ENCODE measurements around the gene SAMD11. TPM values are rescaled to one million over a fixed set of nuclear protein-coding genes. Genes with fewer than 3 reads are reported as not detected.

The SAMD11 gene
- total RNA-seq, 4 donors from 2014 or later, result 2.2 to 26.9 (median 3.0) TPM; not detected in 1

DNA sequence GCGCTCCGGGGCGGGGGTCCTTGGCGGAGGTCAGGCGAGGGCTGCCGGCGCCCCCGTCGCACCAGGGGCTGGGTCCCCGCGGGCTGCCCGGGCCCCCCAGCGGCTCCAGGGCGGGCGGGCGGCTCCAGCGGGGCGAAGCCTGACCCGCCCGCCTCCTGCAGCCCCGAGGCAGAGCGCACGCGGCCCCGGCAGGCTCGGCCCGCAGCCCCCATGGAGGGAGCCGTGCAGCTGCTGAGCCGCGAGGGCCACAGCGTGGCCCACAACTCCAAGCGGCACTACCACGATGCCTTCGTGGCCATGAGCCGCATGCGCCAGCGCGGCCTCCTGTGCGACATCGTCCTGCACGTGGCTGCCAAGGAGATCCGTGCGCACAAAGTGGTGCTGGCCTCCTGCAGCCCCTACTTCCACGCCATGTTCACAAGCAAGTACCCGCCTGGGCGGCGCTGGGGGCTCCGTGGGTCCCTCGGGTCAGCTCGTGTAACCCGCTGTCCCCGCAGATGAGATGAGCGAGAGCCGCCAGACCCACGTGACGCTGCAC is 37.5 kb downstream of the SAMD11 start:
- in situ Hi-C loops (cut with MboI; ENCODE audit: low pct_ligation_motif_present in 1 of 4, low pct_unique_long_range_greater_than_20kb in 1 of 4, low sequenced_read_pairs in 3 of 4) (no loop called here), intact Hi-C loops (cut with DNase I; ENCODE audit: low total_unique reads) (no loop called here)
- Histone ChIP-seq H3K36me3 (peaks cover 0 to 2% (median 0%) of the 10 kb centered on the region in 4 donors), H3K27me3 (no peaks in the 10 kb centered on the region), H3K4me1 (peaks cover 17 to 39% (median 32%) of the 10 kb centered on the region in 4 donors), H3K4me3 (peak overlapping the region; percentile 70 to 96 (median 86)), H3K9me3 (no peaks in the 10 kb centered on the region), H3K27ac (peak overlapping the region; percentile 6 to 65 (median 41))
- no peak for DNase-seq
- TF ChIP-seq, protein P1, sequence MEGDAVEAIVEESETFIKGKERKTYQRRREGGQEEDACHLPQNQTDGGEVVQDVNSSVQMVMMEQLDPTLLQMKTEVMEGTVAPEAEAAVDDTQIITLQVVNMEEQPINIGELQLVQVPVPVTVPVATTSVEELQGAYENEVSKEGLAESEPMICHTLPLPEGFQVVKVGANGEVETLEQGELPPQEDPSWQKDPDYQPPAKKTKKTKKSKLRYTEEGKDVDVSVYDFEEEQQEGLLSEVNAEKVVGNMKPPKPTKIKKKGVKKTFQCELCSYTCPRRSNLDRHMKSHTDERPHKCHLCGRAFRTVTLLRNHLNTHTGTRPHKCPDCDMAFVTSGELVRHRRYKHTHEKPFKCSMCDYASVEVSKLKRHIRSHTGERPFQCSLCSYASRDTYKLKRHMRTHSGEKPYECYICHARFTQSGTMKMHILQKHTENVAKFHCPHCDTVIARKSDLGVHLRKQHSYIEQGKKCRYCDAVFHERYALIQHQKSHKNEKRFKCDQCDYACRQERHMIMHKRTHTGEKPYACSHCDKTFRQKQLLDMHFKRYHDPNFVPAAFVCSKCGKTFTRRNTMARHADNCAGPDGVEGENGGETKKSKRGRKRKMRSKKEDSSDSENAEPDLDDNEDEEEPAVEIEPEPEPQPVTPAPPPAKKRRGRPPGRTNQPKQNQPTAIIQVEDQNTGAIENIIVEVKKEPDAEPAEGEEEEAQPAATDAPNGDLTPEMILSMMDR (IDR thresholded peaks at IDR 0.05), result no peak
- TF ChIP-seq POLR2A (IDR thresholded peaks at IDR 0.05) (no peak), POLR2AphosphoS5 (IDR thresholded peaks at IDR 0.05) (no peak), EP300 (IDR thresholded peaks at IDR 0.05; ENCODE audit: low read depth) (no peak)
- 57% methylated on average over 36 of the region's 56 CpGs; no CpG with 5 or more reads in 1 of the 2 donors for WGBS, 2 donors (ENCODE audit: low coverage in 1 of 2)

DNA sequence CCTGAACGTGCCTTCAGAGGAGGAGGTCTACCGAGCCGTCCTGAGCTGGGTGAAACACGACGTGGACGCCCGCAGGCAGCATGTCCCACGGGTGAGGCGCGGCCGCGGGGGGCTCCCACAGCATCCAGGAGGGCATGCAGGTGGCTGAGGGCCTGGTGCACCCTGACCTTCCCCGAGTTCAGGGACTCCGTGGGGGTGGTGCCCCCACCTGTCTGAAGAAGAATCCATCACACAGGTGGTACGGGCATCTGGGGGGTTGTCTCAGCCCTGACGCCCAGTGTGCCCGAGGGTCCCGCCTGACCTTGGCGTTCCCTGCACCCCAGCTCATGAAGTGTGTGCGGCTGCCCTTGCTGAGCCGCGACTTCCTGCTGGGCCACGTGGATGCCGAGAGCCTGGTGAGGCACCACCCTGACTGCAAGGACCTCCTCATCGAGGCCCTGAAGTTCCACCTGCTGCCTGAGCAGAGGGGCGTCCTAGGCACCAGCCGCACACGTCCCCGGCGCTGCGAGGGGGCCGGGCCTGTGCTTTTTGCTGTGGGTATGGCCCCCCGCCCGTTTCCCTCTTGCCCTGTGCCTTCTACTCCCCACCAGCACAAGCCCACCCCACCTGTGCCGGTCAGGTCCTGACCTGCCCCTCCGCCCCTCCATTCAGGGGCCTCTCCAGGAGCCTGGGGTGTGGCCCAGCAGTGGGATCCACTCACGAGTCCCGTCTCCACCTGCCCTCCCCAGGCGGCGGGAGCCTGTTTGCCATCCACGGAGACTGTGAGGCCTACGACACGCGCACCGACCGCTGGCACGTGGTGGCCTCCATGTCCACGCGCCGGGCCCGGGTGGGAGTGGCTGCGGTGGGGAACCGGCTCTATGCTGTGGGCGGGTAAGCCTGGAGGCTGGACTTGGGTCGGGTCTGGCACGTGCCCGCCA is 38.9 kb downstream of the SAMD11 start:
- in situ Hi-C loops (cut with MboI; ENCODE audit: low pct_ligation_motif_present in 1 of 4, low pct_unique_long_range_greater_than_20kb in 1 of 4, low sequenced_read_pairs in 3 of 4) (no loop called here), intact Hi-C loops (cut with DNase I; ENCODE audit: low total_unique reads) (no loop called here)
- TF ChIP-seq EP300 (IDR thresholded peaks at IDR 0.05; ENCODE audit: low read depth), result no peak
- no peak for TF ChIP-seq POLR2A (IDR thresholded peaks at IDR 0.05)
- TF ChIP-seq POLR2AphosphoS5 (IDR thresholded peaks at IDR 0.05), result no peak
- TF ChIP-seq, protein P1 (IDR thresholded peaks at IDR 0.05), result no peak
- WGBS, 2 donors (ENCODE audit: low coverage in 1 of 2), result 94% methylated on average over 52 of the region's 57 CpGs; no CpG with 5 or more reads in 1 of the 2 donors
- Histone ChIP-seq H3K4me1 (peaks cover 25 to 45% (median 37%) of the 10 kb centered on the region in 4 donors), H3K4me3 (no peak overlapping the region), H3K9me3 (no peaks in the 10 kb centered on the region), H3K36me3 (no peaks in the 10 kb centered on the region), H3K27ac (no peak overlapping the region), H3K27me3 (peaks cover 5% of the 10 kb centered on the region)
- DNase-seq, result no peak

DNA sequence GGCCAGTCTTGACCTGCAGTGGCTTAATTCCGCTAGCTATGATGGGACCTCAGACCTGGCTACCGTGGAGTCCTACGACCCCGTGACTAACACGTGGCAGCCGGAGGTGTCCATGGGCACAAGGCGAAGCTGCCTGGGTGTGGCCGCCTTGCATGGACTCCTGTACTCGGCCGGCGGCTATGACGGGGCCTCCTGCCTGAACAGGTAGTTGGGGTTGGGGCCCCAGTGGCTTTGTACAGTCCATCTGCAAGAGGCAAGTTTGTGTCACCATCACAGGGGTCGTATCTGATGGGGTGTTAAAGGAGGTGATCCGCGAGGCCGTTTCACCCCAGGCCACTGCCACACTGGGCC is 39.6 kb downstream of the SAMD11 start:
- peaks cover 19 to 39% (median 30%) of the 10 kb centered on the region in 4 donors for H3K4me1 ChIP-seq
- TF ChIP-seq, protein P1 (IDR thresholded peaks at IDR 0.05), result no peak
- TF ChIP-seq POLR2A (IDR thresholded peaks at IDR 0.05), result no peak
- DNase-seq, result no peak
- H3K36me3 ChIP-seq, result no peaks in the 10 kb centered on the region
- H3K9me3 ChIP-seq, result no peaks in the 10 kb centered on the region
- peaks cover 11% of the 10 kb centered on the region for H3K27me3 ChIP-seq
- H3K27ac ChIP-seq, result no peak overlapping the region
- no peak overlapping the region for H3K4me3 ChIP-seq
- 84% methylated on average over 16 of the region's 16 CpGs; no CpG with 5 or more reads in 1 of the 2 donors for WGBS, 2 donors (ENCODE audit: low coverage in 1 of 2)
- in situ Hi-C loops (cut with MboI; ENCODE audit: low pct_ligation_motif_present in 1 of 4, low pct_unique_long_range_greater_than_20kb in 1 of 4, low sequenced_read_pairs in 3 of 4) (no loop called here), intact Hi-C loops (cut with DNase I; ENCODE audit: low total_unique reads) (no loop called here)

DNA sequence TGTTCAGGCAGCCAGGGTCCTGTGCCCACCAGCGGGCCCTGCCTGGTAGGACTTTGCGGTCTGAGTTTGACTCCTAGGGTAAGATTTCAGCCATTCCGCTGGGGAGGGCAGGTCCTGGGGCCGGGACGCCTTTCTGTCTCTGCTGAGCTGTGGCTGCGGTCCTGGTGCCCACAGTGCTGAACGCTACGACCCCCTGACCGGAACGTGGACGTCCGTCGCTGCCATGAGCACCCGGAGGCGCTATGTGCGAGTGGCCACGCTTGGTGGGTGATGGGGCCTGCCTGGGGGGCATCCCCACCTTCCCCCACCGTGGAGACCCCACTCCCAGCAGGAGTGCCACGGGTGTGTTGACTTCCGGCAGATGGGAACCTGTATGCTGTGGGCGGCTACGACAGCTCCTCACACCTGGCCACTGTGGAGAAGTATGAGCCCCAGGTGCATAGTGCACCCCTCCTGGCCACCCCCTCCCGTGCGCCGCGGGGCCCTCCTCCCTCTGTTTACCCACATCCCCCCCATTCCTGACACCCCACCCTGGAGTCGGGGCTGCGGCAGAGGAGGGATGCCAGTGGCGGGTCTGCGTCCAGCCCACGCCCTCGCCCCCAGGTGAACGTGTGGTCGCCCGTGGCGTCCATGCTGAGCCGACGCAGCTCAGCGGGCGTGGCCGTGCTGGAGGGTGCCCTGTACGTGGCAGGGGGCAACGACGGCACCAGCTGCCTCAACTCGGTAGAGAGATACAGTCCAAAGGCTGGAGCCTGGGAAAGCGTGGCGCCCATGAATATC is 40.2 kb downstream of the SAMD11 start:
- 96% methylated on average over 23 of the region's 47 CpGs; no CpG with 5 or more reads in 1 of the 2 donors for WGBS, 2 donors (ENCODE audit: low coverage in 1 of 2)
- H3K27ac ChIP-seq, result no peak overlapping the region
- no peak overlapping the region for H3K4me3 ChIP-seq
- no peaks in the 10 kb centered on the region for H3K36me3 ChIP-seq
- H3K27me3 ChIP-seq, result peaks cover 17% of the 10 kb centered on the region
- intact Hi-C loops (cut with DNase I; ENCODE audit: low total_unique reads) (no loop called here), in situ Hi-C loops (cut with MboI; ENCODE audit: low pct_ligation_motif_present in 1 of 4, low pct_unique_long_range_greater_than_20kb in 1 of 4, low sequenced_read_pairs in 3 of 4) (no loop called here)
- TF ChIP-seq POLR2AphosphoS5 (IDR thresholded peaks at IDR 0.05), result no peak
- TF ChIP-seq, protein P1 (IDR thresholded peaks at IDR 0.05), result no peak
- TF ChIP-seq EP300 (IDR thresholded peaks at IDR 0.05; ENCODE audit: low read depth), result no peak
- TF ChIP-seq POLR2A (IDR thresholded peaks at IDR 0.05), result no peak
- H3K9me3 ChIP-seq, result no peaks in the 10 kb centered on the region
- no peak for DNase-seq
- H3K4me1 ChIP-seq, result peaks cover 17 to 33% (median 28%) of the 10 kb centered on the region in 4 donors

Measured in transverse colon (tissue), 4 donors.